GM12874 (cell line): Measurements from ENCODE around the gene MACROH2A1.

Experiments used
- TF ChIP-seq, protein P1 (sequence below): IDR thresholded peaks from 2 replicates; pipeline ENCODE4 v1.5.1; 2011; ENCODE audit warnings: low read depth, mild to moderate bottlenecking, control low read depth, low read length, moderate library complexity; ENCODE audit not compliant: insufficient read depth

MACROH2A1 gene

DNA sequence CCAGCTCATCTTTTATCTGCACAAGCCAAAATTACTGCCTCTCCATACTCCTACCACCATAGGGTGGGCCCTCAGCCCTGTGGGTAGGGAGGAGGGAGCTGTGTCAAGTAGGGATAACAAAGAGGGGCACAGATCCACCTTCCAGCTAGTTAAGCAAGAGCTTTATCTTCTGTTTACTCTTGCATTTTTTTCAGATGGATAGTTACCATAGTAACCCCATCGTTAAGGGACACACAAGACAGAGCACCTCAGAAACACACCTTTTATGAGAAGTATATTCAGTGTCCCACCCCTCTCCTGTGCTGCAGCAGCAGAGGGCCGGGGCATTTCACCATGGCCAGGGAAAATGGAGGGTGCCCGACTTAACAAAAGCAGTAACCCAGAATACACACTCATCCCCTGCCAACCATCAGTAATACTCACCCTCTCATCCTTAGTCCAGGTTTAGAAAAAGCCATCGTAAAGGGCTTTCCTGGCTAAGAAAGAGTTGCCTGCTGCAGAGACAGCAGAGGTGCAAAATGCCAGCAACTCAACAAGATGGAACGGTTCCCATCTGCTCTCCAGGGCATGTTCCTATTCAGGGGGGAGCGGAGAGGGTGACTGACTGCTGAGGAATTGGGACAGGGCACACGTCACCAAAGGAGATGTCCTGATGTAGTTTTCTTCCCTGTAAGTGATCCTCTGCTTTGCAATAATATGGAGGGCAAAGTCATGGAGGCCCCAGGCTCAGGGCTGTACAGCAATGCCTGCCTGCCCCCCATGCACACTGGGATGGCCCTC, 25.1 kb downstream of the MACROH2A1 start:
- TF ChIP-seq, protein P1, sequence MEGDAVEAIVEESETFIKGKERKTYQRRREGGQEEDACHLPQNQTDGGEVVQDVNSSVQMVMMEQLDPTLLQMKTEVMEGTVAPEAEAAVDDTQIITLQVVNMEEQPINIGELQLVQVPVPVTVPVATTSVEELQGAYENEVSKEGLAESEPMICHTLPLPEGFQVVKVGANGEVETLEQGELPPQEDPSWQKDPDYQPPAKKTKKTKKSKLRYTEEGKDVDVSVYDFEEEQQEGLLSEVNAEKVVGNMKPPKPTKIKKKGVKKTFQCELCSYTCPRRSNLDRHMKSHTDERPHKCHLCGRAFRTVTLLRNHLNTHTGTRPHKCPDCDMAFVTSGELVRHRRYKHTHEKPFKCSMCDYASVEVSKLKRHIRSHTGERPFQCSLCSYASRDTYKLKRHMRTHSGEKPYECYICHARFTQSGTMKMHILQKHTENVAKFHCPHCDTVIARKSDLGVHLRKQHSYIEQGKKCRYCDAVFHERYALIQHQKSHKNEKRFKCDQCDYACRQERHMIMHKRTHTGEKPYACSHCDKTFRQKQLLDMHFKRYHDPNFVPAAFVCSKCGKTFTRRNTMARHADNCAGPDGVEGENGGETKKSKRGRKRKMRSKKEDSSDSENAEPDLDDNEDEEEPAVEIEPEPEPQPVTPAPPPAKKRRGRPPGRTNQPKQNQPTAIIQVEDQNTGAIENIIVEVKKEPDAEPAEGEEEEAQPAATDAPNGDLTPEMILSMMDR = no peak

DNA sequence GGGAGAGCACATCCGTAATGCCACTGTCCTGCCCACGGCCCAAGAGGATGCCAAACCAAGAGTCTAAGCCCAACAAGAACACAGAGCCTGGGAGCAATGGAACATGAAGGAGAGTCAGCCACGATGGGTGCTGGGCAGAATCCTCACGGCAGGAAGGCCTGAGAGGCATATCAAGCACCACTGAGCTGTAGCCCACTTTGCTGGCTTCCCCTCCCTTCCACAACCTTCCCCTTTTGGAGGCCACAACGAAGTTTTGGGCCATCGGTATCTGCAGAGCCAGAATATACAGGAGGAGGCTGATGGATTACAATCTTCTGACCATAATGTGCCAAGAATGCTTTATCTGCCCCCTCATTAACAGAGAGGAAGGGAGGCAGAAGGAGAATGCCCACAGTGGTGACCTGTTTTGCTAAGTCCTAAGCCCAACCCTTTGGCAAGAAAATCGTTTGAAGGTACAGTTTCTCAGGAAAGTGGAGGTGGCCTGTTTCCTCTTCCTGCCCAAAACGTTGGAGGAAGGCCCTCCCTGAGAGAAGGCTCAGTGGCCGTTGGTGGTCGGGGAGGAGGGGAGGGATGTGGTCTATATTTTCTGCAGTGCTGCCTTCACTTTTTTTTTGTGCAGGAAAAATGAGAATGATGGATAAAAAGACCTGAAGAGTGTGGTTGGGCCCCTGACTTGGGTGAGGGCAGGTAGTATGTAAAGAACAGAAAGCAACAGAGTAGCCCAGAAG, 26.2 kb downstream of the MACROH2A1 start:
- TF ChIP-seq, protein P1 = no peak

DNA sequence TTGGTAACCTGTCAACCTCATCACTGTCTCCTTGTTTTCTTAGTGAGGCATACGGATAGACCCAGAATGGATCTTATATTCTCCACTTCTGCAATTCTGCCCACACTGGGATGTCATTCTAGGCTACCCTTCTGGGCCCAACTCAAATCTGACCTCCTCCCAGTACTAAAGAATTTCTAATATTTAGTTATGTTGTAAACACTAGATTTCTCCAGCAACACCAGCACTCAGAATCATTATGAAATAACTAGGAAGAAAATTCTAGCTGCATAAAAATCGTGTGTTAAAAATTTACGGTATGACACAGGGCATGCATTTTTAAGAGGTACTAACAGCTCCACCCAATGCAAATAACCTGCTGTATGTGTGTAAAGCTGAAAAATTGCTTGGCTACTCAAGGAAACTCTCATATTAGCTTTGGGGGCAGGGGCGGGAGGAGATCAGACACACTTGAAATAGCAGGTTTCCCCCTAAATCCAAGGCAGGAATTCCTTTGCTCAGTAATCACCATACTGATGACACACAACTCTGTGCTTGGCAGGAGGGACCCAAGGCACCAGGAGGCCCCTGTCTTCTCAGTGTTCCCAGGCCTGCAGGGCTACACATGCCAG, 27.3 kb downstream of the MACROH2A1 start:
- TF ChIP-seq, protein P1 = no peak

DNA sequence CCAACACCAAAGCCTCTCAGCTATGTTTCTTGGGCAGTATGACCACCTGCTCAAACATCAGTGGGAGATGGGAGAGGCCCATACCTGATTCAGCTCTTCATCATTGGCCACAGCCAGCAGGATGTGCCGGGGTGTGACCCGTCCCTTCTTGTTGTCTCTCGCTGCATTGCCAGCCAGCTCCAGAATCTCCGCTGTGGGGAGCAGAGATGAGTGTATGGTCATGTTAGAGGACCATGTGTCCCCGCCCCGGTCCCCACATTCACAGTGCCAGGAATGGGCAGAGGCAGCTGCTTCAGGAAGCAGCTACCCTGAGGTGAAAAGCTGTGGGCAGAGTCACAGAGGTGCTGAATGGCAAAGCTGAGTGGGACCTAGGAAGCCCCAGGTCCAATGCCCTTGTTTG, 29.1 kb downstream of the MACROH2A1 start:
- TF ChIP-seq, protein P1 = no peak

DNA sequence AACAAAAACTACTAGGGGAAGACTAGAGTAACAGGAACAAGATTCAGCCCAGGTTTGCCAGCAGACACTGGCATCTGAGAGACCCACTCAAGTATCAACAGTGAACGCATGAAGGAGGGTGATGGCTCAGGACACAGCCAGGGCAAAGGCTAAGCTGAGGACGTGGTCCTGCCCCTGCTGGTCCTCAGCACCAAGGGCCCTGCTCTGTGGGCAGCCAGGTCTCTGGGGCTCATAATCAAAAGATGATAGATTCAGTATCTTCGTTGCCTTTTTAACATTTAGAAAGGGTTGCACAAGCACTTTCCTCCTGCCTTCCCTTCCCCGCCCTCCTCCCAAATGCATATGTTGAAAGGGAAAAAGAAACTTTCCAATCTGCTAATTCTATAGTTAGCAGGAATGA, 31.5 kb downstream of the MACROH2A1 start:
- TF ChIP-seq, protein P1 = no peak

DNA sequence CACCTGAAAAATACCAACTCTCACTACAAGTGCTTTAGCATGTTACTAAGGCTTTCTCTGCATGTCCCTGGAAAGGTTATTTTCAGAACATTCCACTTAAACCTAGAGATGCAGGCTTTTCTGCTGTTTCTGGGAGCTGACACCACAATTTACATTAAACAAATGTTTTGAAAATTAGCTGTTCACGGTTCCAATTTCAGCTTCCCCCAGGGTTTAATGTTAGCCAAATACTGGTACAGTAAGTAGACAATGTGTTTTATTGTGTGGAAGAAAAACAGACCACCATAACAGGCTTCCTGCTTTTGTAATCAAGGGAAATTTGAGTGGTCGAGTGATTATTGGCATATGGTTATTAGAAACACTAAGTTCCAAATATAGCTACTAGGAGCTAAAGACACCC, 32.0 kb downstream of the MACROH2A1 start:
- TF ChIP-seq, protein P1 = no peak

DNA sequence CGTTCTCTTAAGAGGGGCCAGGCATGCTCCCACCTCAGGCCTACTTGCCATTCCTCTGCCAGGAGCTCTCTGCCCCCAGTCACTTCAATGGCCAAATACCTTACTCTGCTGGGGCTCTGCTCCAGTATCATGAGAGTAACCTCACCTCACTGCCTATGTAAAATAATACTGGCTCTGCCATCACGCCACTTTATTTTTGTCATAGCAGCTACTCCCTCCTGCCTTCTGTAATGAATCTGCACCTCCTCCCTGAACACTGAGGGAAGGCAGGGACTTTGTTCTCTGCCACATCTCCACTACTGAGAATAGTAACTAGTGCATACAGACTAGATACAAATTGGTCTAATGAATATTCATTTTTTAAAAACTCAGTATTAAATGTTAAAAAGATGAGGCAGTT, 33.8 kb downstream of the MACROH2A1 start:
- TF ChIP-seq, protein P1 = no peak
